Smooth muscle cell (in vitro differentiated cells): ENCODE results near the gene LPO. TPM values are rescaled to one million over a fixed set of nuclear protein-coding genes. Genes with fewer than 3 reads are reported as not detected.

Experiments used
- DNase-seq: peaks from one replicate; lab custom pipeline; 2025; ENCODE audit not compliant: unreplicated experiment; lab: John Stamatoyannopoulos, UW
- H2AFZ ChIP-seq: fragments of 200-600 bp; sonication (generic); 2 replicates; pipeline ENCODE4 v1.6.0; 2016; ENCODE audit warnings: antibody characterized with exemption, low read depth, mild to moderate bottlenecking
- H3F3A ChIP-seq: fragments of 200-600 bp; sonication (generic); 2 replicates; pipeline ENCODE4 v1.6.0; 2017; ENCODE audit warnings: antibody characterized with exemption, low read depth
- H3K27ac ChIP-seq: fragments of 200-600 bp; sonication (generic); 2 replicates; pipeline ENCODE4 v1.5.1; 2016; ENCODE audit warnings: low read depth, mild to moderate bottlenecking
- H3K27me3 ChIP-seq: fragments of 200-600 bp; sonication (generic); 2 replicates; pipeline ENCODE4 v1.6.1; 2016; ENCODE audit warnings: low read depth, mild to moderate bottlenecking
- H3K36me3 ChIP-seq: fragments of 200-600 bp; sonication (generic); 2 replicates; pipeline ENCODE4 v1.5.1; 2016; ENCODE audit warnings: low read depth
- H3K4me1 ChIP-seq: fragments of 200-600 bp; sonication (generic); 2 replicates; pipeline ENCODE4 v1.5.1; 2016; ENCODE audit warnings: low read depth
- H3K4me2 ChIP-seq: fragments of 200-600 bp; sonication (generic); 2 replicates; pipeline ENCODE4 v1.6.0; 2016; ENCODE audit warnings: mild to moderate bottlenecking
- H3K4me3 ChIP-seq: fragments of 200-600 bp; sonication (generic); 2 replicates; pipeline ENCODE4 v1.5.1; 2016; ENCODE audit warnings: mild to moderate bottlenecking
- H3K79me2 ChIP-seq: fragments of 200-600 bp; sonication (generic); 2 replicates; pipeline ENCODE4 v1.6.0; 2016; ENCODE audit warnings: low read depth, mild to moderate bottlenecking
- H3K9ac ChIP-seq: fragments of 200-600 bp; sonication (generic); 2 replicates; pipeline ENCODE4 v1.6.0; 2016; ENCODE audit warnings: low read depth
- H3K9me3 ChIP-seq: fragments of 200-600 bp; sonication (generic); replicated peaks from 2 replicates; pipeline ENCODE4 v1.5.1; 2016; ENCODE audit warnings: low read depth
- H4K20me1 ChIP-seq: fragments of 200-600 bp; sonication (generic); 2 replicates; pipeline ENCODE4 v1.6.0; 2016; ENCODE audit warnings: low read depth
- WGBS: methylation state at CpG from one replicate; pipeline ENCODE4 v1.1.7; 2016; ENCODE audit warnings: low lambda C conversion rate; 5-methylcytosine and 5-hydroxymethylcytosine counted together
- polyA plus RNA-seq: library from polyadenylated mRNA; unstranded; fragments of >200 nt; fragmentation: Nextera tagmentation; extraction: Ambion mirVana; gene quantifications from 2 replicates; pipeline ENCODE4 v1.2.1, GENCODE V29; 2016
- total RNA-seq: library from RNA; depleted of rRNA; stranded (reverse); fragments of >200 nt; gene quantifications from 2 replicates; pipeline ENCODE4 v1.2.3, GENCODE V29; 2014
- TF ChIP-seq, protein P1 (sequence below): fragments of 200-600 bp; sonication (generic); IDR thresholded peaks from 2 replicates; pipeline ENCODE4 v1.5.1; 2017; ENCODE audit warnings: borderline replicate concordance, mild to moderate bottlenecking, antibody characterized with exemption; ENCODE audit not compliant: insufficient read depth, poor library complexity, severe bottlenecking

Gene LPO
- total and polyA plus RNA-seq, 2 experiments from 2014 or later: 3.3 to 4.1 TPM

DNA sequence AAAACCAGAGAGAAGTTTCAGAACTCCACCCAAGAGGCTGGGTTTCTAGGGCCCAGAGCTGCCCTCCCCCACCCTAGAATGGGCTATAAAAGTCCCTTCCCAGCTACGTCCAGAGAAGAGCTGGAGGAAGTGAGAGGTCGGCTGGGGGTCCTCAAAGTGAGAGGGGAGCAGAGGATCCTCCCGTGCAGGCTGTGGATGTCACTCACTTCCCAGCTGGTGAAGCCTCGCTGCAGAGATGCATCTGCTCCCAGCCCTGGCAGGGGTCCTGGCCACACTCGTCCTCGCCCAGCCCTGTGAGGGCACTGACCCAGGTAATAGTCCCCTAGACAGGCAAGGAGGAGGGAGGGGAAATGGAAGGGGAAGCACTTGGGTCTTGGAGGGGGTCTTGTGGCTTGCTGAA is 45.8 kb upstream of the LPO start, which contains the start of gene EPX:
TSS of gene EPX (plus strand) at position 115 of the 400 bp plus-strand sequence. CDS start at position 236, 121 bp downstream.
- Histone ChIP-seq H3K79me2 (no peaks in the 10 kb centered on the region), H2AFZ (no peak within 1 kb of the TSS), H3F3A (no peaks in the 10 kb centered on the region), H3K27me3 (peaks cover 8% of the 10 kb centered on the region), H3K9me3 (no peaks in the 10 kb centered on the region), H3K4me3 (no peak within 1 kb of the TSS), H3K36me3 (no peaks in the 10 kb centered on the region), H3K9ac (no peak within 1 kb of the TSS), H4K20me1 (no peaks in the 10 kb centered on the region), H3K4me2 (no peak within 1 kb of the TSS), H3K4me1 (no peaks in the 10 kb centered on the region), H3K27ac (no peak within 1 kb of the TSS)
- TF ChIP-seq, protein P1, sequence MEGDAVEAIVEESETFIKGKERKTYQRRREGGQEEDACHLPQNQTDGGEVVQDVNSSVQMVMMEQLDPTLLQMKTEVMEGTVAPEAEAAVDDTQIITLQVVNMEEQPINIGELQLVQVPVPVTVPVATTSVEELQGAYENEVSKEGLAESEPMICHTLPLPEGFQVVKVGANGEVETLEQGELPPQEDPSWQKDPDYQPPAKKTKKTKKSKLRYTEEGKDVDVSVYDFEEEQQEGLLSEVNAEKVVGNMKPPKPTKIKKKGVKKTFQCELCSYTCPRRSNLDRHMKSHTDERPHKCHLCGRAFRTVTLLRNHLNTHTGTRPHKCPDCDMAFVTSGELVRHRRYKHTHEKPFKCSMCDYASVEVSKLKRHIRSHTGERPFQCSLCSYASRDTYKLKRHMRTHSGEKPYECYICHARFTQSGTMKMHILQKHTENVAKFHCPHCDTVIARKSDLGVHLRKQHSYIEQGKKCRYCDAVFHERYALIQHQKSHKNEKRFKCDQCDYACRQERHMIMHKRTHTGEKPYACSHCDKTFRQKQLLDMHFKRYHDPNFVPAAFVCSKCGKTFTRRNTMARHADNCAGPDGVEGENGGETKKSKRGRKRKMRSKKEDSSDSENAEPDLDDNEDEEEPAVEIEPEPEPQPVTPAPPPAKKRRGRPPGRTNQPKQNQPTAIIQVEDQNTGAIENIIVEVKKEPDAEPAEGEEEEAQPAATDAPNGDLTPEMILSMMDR: no peak
- 68% methylated on average over 6 of the region's 6 CpGs for WGBS
- DNase-seq: no peak

DNA sequence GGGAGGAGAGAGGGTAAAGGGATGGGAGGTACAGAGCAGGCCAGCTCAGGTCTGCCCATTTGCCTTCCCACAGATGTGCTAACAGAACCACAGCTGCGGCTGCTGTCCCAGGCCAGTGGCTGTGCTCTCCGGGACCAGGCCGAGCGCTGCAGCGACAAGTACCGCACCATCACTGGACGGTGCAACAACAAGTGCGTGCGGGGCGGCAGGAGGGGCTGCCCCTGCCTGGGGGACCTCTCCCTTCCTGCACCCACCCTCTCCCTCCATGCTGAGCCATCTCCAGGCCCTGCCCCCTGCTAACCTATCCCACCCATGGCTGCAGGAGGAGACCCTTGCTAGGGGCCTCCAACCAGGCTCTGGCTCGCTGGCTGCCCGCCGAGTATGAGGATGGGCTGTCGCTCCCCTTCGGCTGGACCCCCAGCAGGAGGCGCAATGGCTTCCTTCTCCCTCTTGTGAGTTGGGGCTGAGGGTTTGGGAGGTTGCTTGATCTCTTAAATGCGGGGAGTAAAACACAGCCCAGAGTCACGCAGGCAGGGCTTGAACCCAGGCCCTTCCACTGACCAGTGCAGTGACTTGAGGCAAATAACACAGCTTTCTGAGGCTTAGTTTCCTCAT is 44.6 kb upstream of the LPO start:
- H3K4me1 ChIP-seq: no peaks in the 10 kb centered on the region
- no peaks in the 10 kb centered on the region for H4K20me1 ChIP-seq
- H3K4me3 ChIP-seq: no peak overlapping the region
- no peak overlapping the region for H2AFZ ChIP-seq
- 88% methylated on average over 18 of the region's 18 CpGs for WGBS
- H3K27ac ChIP-seq: no peak overlapping the region
- no peaks in the 10 kb centered on the region for H3K36me3 ChIP-seq
- DNase-seq: no peak
- no peaks in the 10 kb centered on the region for H3F3A ChIP-seq
- H3K79me2 ChIP-seq: no peaks in the 10 kb centered on the region
- no peak overlapping the region for H3K9ac ChIP-seq
- H3K27me3 ChIP-seq: peaks cover 17% of the 10 kb centered on the region
- H3K9me3 ChIP-seq: no peaks in the 10 kb centered on the region
- H3K4me2 ChIP-seq: no peak overlapping the region
- TF ChIP-seq, protein P1: no peak

DNA sequence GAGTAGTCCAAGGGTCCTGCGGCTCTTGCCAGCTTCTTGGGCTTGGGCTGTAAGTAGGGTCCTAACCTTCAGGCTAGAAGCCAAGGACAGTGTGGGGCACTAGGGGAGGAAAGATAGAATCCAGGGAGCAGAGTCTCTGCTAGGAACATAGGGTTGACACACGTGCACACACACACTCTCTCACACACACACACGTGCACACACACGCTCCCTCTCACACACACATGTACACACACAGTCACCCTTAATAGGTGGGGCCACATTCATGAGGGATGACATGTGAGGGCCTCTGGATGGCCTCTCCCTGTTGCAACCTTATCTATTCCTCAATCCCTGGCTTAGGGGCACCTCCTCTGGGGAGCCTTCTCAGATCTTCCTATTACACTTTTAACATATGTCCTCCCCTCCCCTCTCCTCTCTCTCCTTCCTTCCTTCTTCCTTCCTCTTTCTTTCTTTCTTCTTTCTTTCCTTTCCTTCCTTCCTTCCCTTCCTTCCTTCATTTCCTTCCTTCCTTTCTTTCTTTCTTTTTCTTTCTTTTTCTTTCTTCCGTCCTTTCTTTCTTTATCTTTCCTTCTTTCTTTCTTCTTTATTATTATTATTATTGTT is 42.8 kb upstream of the LPO start:
- Histone ChIP-seq H4K20me1 (no peaks in the 10 kb centered on the region), H3K27me3 (peaks cover 21% of the 10 kb centered on the region), H3K36me3 (no peaks in the 10 kb centered on the region), H3K4me3 (no peak overlapping the region), H3F3A (no peaks in the 10 kb centered on the region), H3K27ac (no peak overlapping the region), H3K4me1 (no peaks in the 10 kb centered on the region), H2AFZ (no peak overlapping the region), H3K9me3 (no peaks in the 10 kb centered on the region), H3K9ac (no peak overlapping the region), H3K4me2 (no peak overlapping the region), H3K79me2 (no peaks in the 10 kb centered on the region)
- DNase-seq: no peak
- TF ChIP-seq, protein P1: no peak
- 99% methylated on average over 5 of the region's 5 CpGs for WGBS
